GM23338 (cell line): ENCODE results near the gene ZBTB37. TPM values are rescaled to one million over a fixed set of nuclear protein-coding genes. Genes with fewer than 3 reads are reported as not detected.

Experiments used
- ATAC-seq: fragments of 200-7000 bp; cut with Tn5 transposase; 3 replicates; pipeline ENCODE4 v1.9.1; 2020
- DNase-seq: peaks from one replicate; pipeline ENCODE4 v3.0.0-alpha.2; 2015; ENCODE audit warnings: low spot score
- H2AFZ ChIP-seq: fragments of 200-600 bp; sonication (generic); 2 replicates; pipeline ENCODE4 v1.8.0; 2016; ENCODE audit warnings: antibody characterized with exemption, mild to moderate bottlenecking, moderate library complexity
- H3F3A ChIP-seq: fragments of 200-600 bp; sonication (generic); replicated peaks from 2 replicates; pipeline ENCODE4 v1.8.0; 2017; ENCODE audit warnings: antibody characterized with exemption, mixed run types, low read depth
- H3K27ac ChIP-seq: fragments of 200-600 bp; sonication (generic); 2 replicates; pipeline ENCODE4 v1.6.1; 2016; ENCODE audit warnings: low read depth
- H3K27me3 ChIP-seq: fragments of 200-600 bp; sonication (generic); 2 replicates; pipeline ENCODE4 v1.8.0; 2016; ENCODE audit warnings: mild to moderate bottlenecking, mixed run types, moderate library complexity; ENCODE audit not compliant: insufficient read depth
- H3K36me3 ChIP-seq: fragments of 200-600 bp; sonication (generic); 2 replicates; pipeline ENCODE4 v1.8.0; 2016; ENCODE audit warnings: mild to moderate bottlenecking; ENCODE audit not compliant: insufficient read depth
- H3K4me1 ChIP-seq: fragments of 200-600 bp; sonication (generic); 2 replicates; pipeline ENCODE4 v1.8.0; 2016; ENCODE audit warnings: mild to moderate bottlenecking, moderate library complexity; ENCODE audit not compliant: insufficient read depth
- H3K4me2 ChIP-seq: fragments of 200-600 bp; sonication (generic); 2 replicates; pipeline ENCODE4 v1.7.1; 2017; ENCODE audit warnings: mixed run types
- H3K4me3 ChIP-seq: fragments of 200-600 bp; sonication (generic); 2 replicates; pipeline ENCODE4 v1.6.1; 2016; ENCODE audit warnings: mixed run types
- H3K79me2 ChIP-seq: fragments of 200-600 bp; sonication (generic); replicated peaks from 2 replicates; pipeline ENCODE4 v1.8.0; 2017; ENCODE audit warnings: mild to moderate bottlenecking; ENCODE audit not compliant: insufficient read depth
- H3K9me2 ChIP-seq: fragments of 200-600 bp; sonication (generic); 2 replicates; pipeline ENCODE4 v1.8.0; 2017; ENCODE audit not compliant: insufficient read depth
- H4K20me1 ChIP-seq: fragments of 200-600 bp; sonication (generic); replicated peaks from 2 replicates; pipeline ENCODE4 v1.8.0; 2017; ENCODE audit warnings: mild to moderate bottlenecking; ENCODE audit not compliant: insufficient read depth
- H3K27ac Mint-ChIP-seq: 2 replicates; pipeline ENCODE4 v1.8.0; 2020; ENCODE audit warnings: inconsistent platforms, mild to moderate bottlenecking, moderate library complexity, mixed read lengths
- H3K27me3 Mint-ChIP-seq: 3 replicates; pipeline ENCODE4 v1.8.0; 2022; ENCODE audit warnings: low read depth, mild to moderate bottlenecking, moderate library complexity, mixed read lengths, inconsistent platforms; ENCODE audit not compliant: insufficient read depth, poor library complexity
- H3K36me3 Mint-ChIP-seq: 3 replicates; pipeline ENCODE4 v1.8.0; 2021; ENCODE audit warnings: low read depth, mild to moderate bottlenecking, inconsistent platforms, moderate library complexity, mixed read lengths
- H3K4me1 Mint-ChIP-seq: 3 replicates; pipeline ENCODE4 v1.8.0; 2020; ENCODE audit warnings: mild to moderate bottlenecking, inconsistent platforms, mixed read lengths
- H3K4me3 Mint-ChIP-seq: 3 replicates; pipeline ENCODE4 v1.8.0; 2021; ENCODE audit warnings: moderate library complexity, mild to moderate bottlenecking, inconsistent platforms, mixed read lengths
- H3K9me3 Mint-ChIP-seq: 3 replicates; pipeline ENCODE4 v1.8.0; 2020; ENCODE audit warnings: moderate library complexity, mild to moderate bottlenecking, inconsistent platforms, mixed read lengths
- CREB1 ChIP-seq: fragments of 250-450 bp; sonication (Bioruptor Pico); IDR thresholded peaks from 2 replicates; pipeline ENCODE4 v1.5.0; 2020; ENCODE audit warnings: low read depth, mild to moderate bottlenecking, moderate library complexity
- EZH2phosphoT487 ChIP-seq: fragments of 200-600 bp; sonication (generic); IDR thresholded peaks from one replicate; pipeline ENCODE4 v1.8.1; 2018; ENCODE audit warnings: antibody characterized with exemption; ENCODE audit not compliant: unreplicated experiment
- NANOG ChIP-seq: IDR thresholded peaks from 2 replicates; pipeline ENCODE4 v1.6.1; 2016; ENCODE audit warnings: antibody characterized with exemption, borderline replicate concordance
- STAT1 ChIP-seq: IDR thresholded peaks from one replicate; pipeline ENCODE4 v1.6.1; 2016; ENCODE audit warnings: antibody characterized with exemption; ENCODE audit not compliant: unreplicated experiment
- ZNF331 ChIP-seq: fragments of 250-450 bp; sonication (Bioruptor Pico); IDR thresholded peaks from 2 replicates; pipeline ENCODE4 v1.5.0; 2020; ENCODE audit warnings: low read depth, mild to moderate bottlenecking, moderate library complexity
- ZNF462 ChIP-seq: fragments of 250-450 bp; sonication (Bioruptor Pico); IDR thresholded peaks from 2 replicates; pipeline ENCODE4 v1.5.0; 2020; ENCODE audit warnings: mild to moderate bottlenecking, moderate library complexity
- polyA plus RNA-seq: library from polyadenylated mRNA; unstranded; fragments of >200 nt; fragmentation: Nextera tagmentation; extraction: Ambion mirVana; gene quantifications from 2 replicates; pipeline ENCODE4 v1.2.1, GENCODE V29; 2016
- total RNA-seq: library from RNA; depleted of rRNA; stranded (reverse); fragments of >200 nt; shearing (Covaris generic); gene quantifications from 2 replicates; pipeline ENCODE4 v1.2.3, GENCODE V29; 2014
- TF ChIP-seq, protein P1 (sequence below), 2 experiments: fragments of 200-600 bp in 1 of 2; sonication (generic) in 1 of 2; conservative IDR thresholded peaks; 2 replicates each; pipeline versions ENCODE4 v1.5.1 to v1.6.1; 2016 to 2017; ENCODE audit warnings: antibody characterized with exemption in 2 of 2, low read depth in 2 of 2, mild to moderate bottlenecking in 2 of 2, moderate library complexity in 1 of 2
- TF ChIP-seq, protein P2 (sequence below): IDR thresholded peaks from one replicate; pipeline ENCODE4 v1.6.1; 2018; ENCODE audit warnings: antibody characterized with exemption; ENCODE audit not compliant: unreplicated experiment

ZBTB37 gene
- total and polyA plus RNA-seq, 2 experiments from 2014 or later, result 2.7 to 15.8 TPM

DNA sequence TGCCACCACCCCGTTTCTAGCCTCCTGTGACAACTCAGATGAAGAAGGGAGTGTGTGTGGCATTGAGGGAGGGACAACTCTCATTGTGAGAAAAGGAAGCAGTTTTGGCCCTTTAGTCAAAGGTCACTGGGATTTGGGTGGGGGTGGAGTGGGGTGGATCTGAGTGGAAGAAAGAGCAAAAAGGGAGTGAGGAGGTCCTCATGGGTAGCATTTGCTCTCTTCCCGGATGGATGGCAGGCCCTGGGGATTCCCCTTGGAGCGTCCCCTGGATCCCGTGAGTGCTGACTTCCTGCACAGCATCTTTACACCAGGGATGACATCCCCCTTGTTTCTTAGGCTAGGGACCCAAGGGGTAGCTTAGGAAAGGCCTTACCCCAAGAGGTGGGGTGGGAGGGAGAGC lies 48.5 kb downstream of the ZBTB37 start:
- peaks cover 12% of the 10 kb centered on the region; the same call in 1 of the 2 replicates for H3K9me2 ChIP-seq
- no peak for ATAC-seq

More for the DNA sequence above, 48.5 kb downstream of the ZBTB37 start:
- no peak overlapping the region for H2AFZ ChIP-seq
- H3K4me1 ChIP-seq, result no peaks in the 10 kb centered on the region
- no peaks in the 10 kb centered on the region for H3F3A ChIP-seq
- TF ChIP-seq, protein P1, sequence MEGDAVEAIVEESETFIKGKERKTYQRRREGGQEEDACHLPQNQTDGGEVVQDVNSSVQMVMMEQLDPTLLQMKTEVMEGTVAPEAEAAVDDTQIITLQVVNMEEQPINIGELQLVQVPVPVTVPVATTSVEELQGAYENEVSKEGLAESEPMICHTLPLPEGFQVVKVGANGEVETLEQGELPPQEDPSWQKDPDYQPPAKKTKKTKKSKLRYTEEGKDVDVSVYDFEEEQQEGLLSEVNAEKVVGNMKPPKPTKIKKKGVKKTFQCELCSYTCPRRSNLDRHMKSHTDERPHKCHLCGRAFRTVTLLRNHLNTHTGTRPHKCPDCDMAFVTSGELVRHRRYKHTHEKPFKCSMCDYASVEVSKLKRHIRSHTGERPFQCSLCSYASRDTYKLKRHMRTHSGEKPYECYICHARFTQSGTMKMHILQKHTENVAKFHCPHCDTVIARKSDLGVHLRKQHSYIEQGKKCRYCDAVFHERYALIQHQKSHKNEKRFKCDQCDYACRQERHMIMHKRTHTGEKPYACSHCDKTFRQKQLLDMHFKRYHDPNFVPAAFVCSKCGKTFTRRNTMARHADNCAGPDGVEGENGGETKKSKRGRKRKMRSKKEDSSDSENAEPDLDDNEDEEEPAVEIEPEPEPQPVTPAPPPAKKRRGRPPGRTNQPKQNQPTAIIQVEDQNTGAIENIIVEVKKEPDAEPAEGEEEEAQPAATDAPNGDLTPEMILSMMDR (conservative IDR thresholded peaks at IDR 0.05; ENCODE audit: low read depth in 2 of 2), result no peak
- TF ChIP-seq CREB1 (CRISPR knock-in tag), result no peak
- TF ChIP-seq NANOG, result no peak
- TF ChIP-seq EZH2phosphoT487, result no peak
- no peak for TF ChIP-seq STAT1
- no peak for TF ChIP-seq ZNF462
- TF ChIP-seq, protein P2, sequence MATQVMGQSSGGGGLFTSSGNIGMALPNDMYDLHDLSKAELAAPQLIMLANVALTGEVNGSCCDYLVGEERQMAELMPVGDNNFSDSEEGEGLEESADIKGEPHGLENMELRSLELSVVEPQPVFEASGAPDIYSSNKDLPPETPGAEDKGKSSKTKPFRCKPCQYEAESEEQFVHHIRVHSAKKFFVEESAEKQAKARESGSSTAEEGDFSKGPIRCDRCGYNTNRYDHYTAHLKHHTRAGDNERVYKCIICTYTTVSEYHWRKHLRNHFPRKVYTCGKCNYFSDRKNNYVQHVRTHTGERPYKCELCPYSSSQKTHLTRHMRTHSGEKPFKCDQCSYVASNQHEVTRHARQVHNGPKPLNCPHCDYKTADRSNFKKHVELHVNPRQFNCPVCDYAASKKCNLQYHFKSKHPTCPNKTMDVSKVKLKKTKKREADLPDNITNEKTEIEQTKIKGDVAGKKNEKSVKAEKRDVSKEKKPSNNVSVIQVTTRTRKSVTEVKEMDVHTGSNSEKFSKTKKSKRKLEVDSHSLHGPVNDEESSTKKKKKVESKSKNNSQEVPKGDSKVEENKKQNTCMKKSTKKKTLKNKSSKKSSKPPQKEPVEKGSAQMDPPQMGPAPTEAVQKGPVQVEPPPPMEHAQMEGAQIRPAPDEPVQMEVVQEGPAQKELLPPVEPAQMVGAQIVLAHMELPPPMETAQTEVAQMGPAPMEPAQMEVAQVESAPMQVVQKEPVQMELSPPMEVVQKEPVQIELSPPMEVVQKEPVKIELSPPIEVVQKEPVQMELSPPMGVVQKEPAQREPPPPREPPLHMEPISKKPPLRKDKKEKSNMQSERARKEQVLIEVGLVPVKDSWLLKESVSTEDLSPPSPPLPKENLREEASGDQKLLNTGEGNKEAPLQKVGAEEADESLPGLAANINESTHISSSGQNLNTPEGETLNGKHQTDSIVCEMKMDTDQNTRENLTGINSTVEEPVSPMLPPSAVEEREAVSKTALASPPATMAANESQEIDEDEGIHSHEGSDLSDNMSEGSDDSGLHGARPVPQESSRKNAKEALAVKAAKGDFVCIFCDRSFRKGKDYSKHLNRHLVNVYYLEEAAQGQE, result no peak
- TF ChIP-seq ZNF331 (CRISPR knock-in tag), result no peak
- H3K4me2 ChIP-seq, result no peak overlapping the region
- DNase-seq, result no peak
- Mint-ChIP-seq H3K36me3 (no peaks in the 10 kb centered on the region), H3K4me1 (no peaks in the 10 kb centered on the region; the same call in 2 of the 3 replicates), H3K9me3 (no peaks in the 10 kb centered on the region), H3K4me3 (no peak overlapping the region), H3K27ac (no peak overlapping the region), H3K27me3 (peaks cover 2% of the 10 kb centered on the region)
- no peak overlapping the region for H3K27ac ChIP-seq
- H3K79me2 ChIP-seq, result no peaks in the 10 kb centered on the region
- H4K20me1 ChIP-seq, result no peaks in the 10 kb centered on the region
- H3K4me3 ChIP-seq, result no peak overlapping the region
- no peaks in the 10 kb centered on the region for H3K36me3 ChIP-seq
- no peaks in the 10 kb centered on the region for H3K27me3 ChIP-seq
